Thoracic aorta (tissue), 2 donors: ENCODE results near the gene PDE4D. TPM values are rescaled to one million over a fixed set of nuclear protein-coding genes. Genes with fewer than 3 reads are reported as not detected.

Experiments used
- ATAC-seq: fragments of 150-250 bp; one replicate; pipeline ENCODE4 v1.8.0; 2017; ENCODE audit warnings: low read depth; ENCODE audit not compliant: insufficient number of reproducible peaks, low FRiP score
- DNase-seq: peaks from one replicate; pipeline ENCODE4 v3.0.0-alpha.2; 2020; ENCODE audit warnings: low spot score
- H3K27ac ChIP-seq, 2 donors: fragments of 200-600 bp; sonication (generic); 1 replicate in 1 of 2; 2 replicates in 1 of 2; pipeline ENCODE4 v1.5.1; 2016; ENCODE audit warnings: mild to moderate bottlenecking in 2 of 2, moderate library complexity in 2 of 2
- H3K27me3 ChIP-seq: fragments of 200-600 bp; sonication (generic); replicated peaks from 2 replicates; pipeline ENCODE4 v1.6.0; 2016; ENCODE audit warnings: mild to moderate bottlenecking; ENCODE audit not compliant: insufficient read depth
- H3K36me3 ChIP-seq: fragments of 200-600 bp; sonication (generic); one replicate; pipeline ENCODE4 v1.5.1; 2016
- H3K4me1 ChIP-seq, 2 donors: fragments of 200-600 bp; sonication (generic); 1 replicate in 1 of 2; 2 replicates in 1 of 2; pipeline versions ENCODE4 v1.5.1 to v1.6.0; 2016; ENCODE audit warnings: low read depth in 2 of 2, mild to moderate bottlenecking in 1 of 2; ENCODE audit not compliant: control insufficient read depth in 1 of 2
- H3K4me3 ChIP-seq: fragments of 200-600 bp; sonication (generic); 2 replicates; pipeline ENCODE4 v1.5.1; 2016; ENCODE audit warnings: mild to moderate bottlenecking
- H3K9me3 ChIP-seq: fragments of 200-600 bp; sonication (generic); 2 replicates; pipeline ENCODE4 v1.5.1; 2016
- total RNA-seq, 2 donors: library from RNA; depleted of rRNA; stranded (reverse); fragments of >200 nt; gene quantifications; one replicate each; pipeline versions ENCODE4 v1.1.0 to v1.2.3, GENCODE V29; 2016
- TF ChIP-seq, protein P1 (sequence below): fragments of 200-600 bp; sonication (generic); IDR thresholded peaks from one replicate; pipeline ENCODE4 v1.5.1; 2019; ENCODE audit warnings: antibody characterized with exemption

Gene PDE4D
- total RNA-seq, 2 donors from 2014 or later, result 34.0 to 85.8 TPM

- Histone ChIP-seq H3K4me3 (no peak overlapping the region), H3K9me3 (no peaks in the 10 kb centered on the region), H3K27me3 (no peaks in the 10 kb centered on the region), H3K36me3 (no peaks in the 10 kb centered on the region), H3K4me1 (no peaks in the 10 kb centered on the region), H3K27ac (no peak overlapping the region)
- TF ChIP-seq, protein P1, sequence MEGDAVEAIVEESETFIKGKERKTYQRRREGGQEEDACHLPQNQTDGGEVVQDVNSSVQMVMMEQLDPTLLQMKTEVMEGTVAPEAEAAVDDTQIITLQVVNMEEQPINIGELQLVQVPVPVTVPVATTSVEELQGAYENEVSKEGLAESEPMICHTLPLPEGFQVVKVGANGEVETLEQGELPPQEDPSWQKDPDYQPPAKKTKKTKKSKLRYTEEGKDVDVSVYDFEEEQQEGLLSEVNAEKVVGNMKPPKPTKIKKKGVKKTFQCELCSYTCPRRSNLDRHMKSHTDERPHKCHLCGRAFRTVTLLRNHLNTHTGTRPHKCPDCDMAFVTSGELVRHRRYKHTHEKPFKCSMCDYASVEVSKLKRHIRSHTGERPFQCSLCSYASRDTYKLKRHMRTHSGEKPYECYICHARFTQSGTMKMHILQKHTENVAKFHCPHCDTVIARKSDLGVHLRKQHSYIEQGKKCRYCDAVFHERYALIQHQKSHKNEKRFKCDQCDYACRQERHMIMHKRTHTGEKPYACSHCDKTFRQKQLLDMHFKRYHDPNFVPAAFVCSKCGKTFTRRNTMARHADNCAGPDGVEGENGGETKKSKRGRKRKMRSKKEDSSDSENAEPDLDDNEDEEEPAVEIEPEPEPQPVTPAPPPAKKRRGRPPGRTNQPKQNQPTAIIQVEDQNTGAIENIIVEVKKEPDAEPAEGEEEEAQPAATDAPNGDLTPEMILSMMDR, result no peak
- DNase-seq (no peak), ATAC-seq (no peak)
These were observed 324.4 kb downstream of the PDE4D start for GRCh38 chr5:59569158-59569557.

- Histone ChIP-seq H3K9me3 (no peaks in the 10 kb centered on the region), H3K27me3 (no peaks in the 10 kb centered on the region), H3K4me1 (no peaks in the 10 kb centered on the region), H3K27ac (no peak overlapping the region), H3K36me3 (no peaks in the 10 kb centered on the region), H3K4me3 (no peak overlapping the region)
- ATAC-seq, result no peak
- DNase-seq, result no peak
- TF ChIP-seq, protein P1, result no peak
These were observed 325.4 kb downstream of the PDE4D start for GRCh38 chr5:59568161-59568560.

- H3K9me3 ChIP-seq, result no peaks in the 10 kb centered on the region
- H3K27ac ChIP-seq, result no peak overlapping the region
- H3K27me3 ChIP-seq, result no peaks in the 10 kb centered on the region
- no peaks in the 10 kb centered on the region for H3K36me3 ChIP-seq
- H3K4me1 ChIP-seq, result peaks cover 4 to 5% of the 10 kb centered on the region in 2 donors
- ATAC-seq (no peak), DNase-seq (no peak)
- TF ChIP-seq, protein P1, result no peak
- no peak overlapping the region for H3K4me3 ChIP-seq
These were observed 328.0 kb downstream of the PDE4D start for GRCh38 chr5:59565551-59565950.

DNA sequence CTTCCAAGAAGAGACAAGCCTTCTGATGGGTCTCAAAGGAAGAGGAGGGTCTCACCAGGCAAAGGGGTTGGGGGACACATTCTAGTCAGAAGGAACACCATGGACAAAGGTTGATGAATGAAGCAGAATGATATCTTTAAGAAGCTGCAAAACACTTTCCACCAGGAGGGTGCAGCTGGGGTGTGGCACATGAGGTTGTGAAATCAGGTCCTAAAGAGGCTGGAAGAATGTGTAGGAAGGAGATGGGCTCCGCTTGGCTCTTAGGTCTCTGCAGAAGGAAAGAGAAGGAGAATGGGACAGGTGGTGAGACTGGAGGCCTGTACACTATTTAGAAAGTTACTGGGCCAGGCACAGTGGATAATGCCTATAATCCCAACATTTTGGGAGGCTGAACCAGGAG lies 328.6 kb downstream of the PDE4D start:
- TF ChIP-seq, protein P1, result no peak
- ATAC-seq (no peak), DNase-seq (no peak)
- Histone ChIP-seq H3K36me3 (no peaks in the 10 kb centered on the region), H3K27ac (no peak overlapping the region), H3K4me3 (no peak overlapping the region), H3K27me3 (no peaks in the 10 kb centered on the region), H3K9me3 (no peaks in the 10 kb centered on the region), H3K4me1 (peaks cover 4 to 5% of the 10 kb centered on the region in 2 donors)

GRCh38 chr5:59562756-59563389 lies 330.7 kb downstream of the PDE4D start:
- ATAC-seq, result no peak
- Histone ChIP-seq H3K4me3 (no peak overlapping the region), H3K9me3 (no peaks in the 10 kb centered on the region), H3K4me1 (peaks cover 4 to 5% of the 10 kb centered on the region in 2 donors), H3K36me3 (no peaks in the 10 kb centered on the region), H3K27ac (no peak overlapping the region), H3K27me3 (no peaks in the 10 kb centered on the region)
- no peak for DNase-seq
- TF ChIP-seq, protein P1, result no peak
